Calu3 (cell line): ENCODE measurements around the gene SLC12A8. TPM values are rescaled to one million over a fixed set of nuclear protein-coding genes. Genes with fewer than 3 reads are reported as not detected.

Experiments
- BruUV-seq: library from RNA; stranded (reverse); fragments of 400-500 nt; replicated peaks from 2 replicates; lab custom pipeline; 2021; lab: Mats Ljungman, UMichigan
- CTCF ChIA-PET: fragments of 300-600 bp; sonication (Branson Sonifier 250); formaldehyde crosslinking; loops from one replicate; lab custom pipeline; 2022; ENCODE audit warnings: antibody characterized with exemption; lab: Charles Lee
- DNase-seq: peaks from one replicate; pipeline ENCODE4 v3.0.0; 2022
- H3K27ac Mint-ChIP-seq: one replicate; pipeline ENCODE4 v1.8.0; 2022; ENCODE audit warnings: mixed read lengths; ENCODE audit not compliant: unreplicated experiment
- H3K27me3 Mint-ChIP-seq: one replicate; pipeline ENCODE4 v1.8.0; 2022; ENCODE audit warnings: mixed read lengths; ENCODE audit not compliant: unreplicated experiment
- H3K36me3 Mint-ChIP-seq: one replicate; pipeline ENCODE4 v1.8.0; 2022; ENCODE audit warnings: mild to moderate bottlenecking, moderate library complexity, mixed read lengths; ENCODE audit not compliant: insufficient read depth, unreplicated experiment
- H3K4me1 Mint-ChIP-seq: one replicate; pipeline ENCODE4 v1.8.0; 2022; ENCODE audit warnings: mild to moderate bottlenecking, low read depth, mixed read lengths; ENCODE audit not compliant: unreplicated experiment
- H3K4me3 Mint-ChIP-seq: one replicate; pipeline ENCODE4 v1.8.0; 2022; ENCODE audit warnings: mild to moderate bottlenecking, low read depth, moderate library complexity, mixed read lengths; ENCODE audit not compliant: unreplicated experiment
- H3K9me3 Mint-ChIP-seq: one replicate; pipeline ENCODE4 v1.8.0; 2022; ENCODE audit warnings: low read depth, mixed read lengths; ENCODE audit not compliant: unreplicated experiment
- CTCF ChIP-seq: fragments of 200-600 bp; IDR thresholded peaks from one replicate; pipeline ENCODE4 v1.8.0; 2022; ENCODE audit warnings: antibody characterized with exemption; ENCODE audit not compliant: unreplicated experiment
- intact Hi-C: fragments of 100-400 bp; cut with micrococcal nuclease; formaldehyde crosslinking; loops from one replicate; pipeline ENCODE4 v1.10.0; 2022; ENCODE audit not compliant: unreplicated experiment
- total RNA-seq: library from RNA; stranded (reverse); gene quantifications from 2 replicates; pipeline ENCODE4 v1.2.3, GENCODE V29; 2022

Gene SLC12A8
- total RNA-seq, 1 experiment from 2014 or later: 16.8 TPM

GRCh38 chr3:125051715-125052581, 160.6 kb downstream of the SLC12A8 start:
- intact Hi-C loops: loop anchor here (10.0 kb wide), 1 partner anchor 127 kb away; no protein-coding TSS in a partner anchor
- H3K36me3 Mint-ChIP-seq: peaks cover 6% of the 10 kb centered on the region
- no TSS peak for BruUV-seq
- no peak for TF ChIP-seq CTCF
- peaks cover 89% of the 10 kb centered on the region for H3K27me3 Mint-ChIP-seq
- CTCF ChIA-PET: interaction anchor here (0.6 kb wide), 1 partner anchor 213 kb away, joined by 4 read pairs; no protein-coding TSS in a partner anchor
- H3K27ac Mint-ChIP-seq: no peak overlapping the region
- DNase-seq: no peak
- peaks cover 10% of the 10 kb centered on the region for H3K4me1 Mint-ChIP-seq
- no peak overlapping the region for H3K4me3 Mint-ChIP-seq
- H3K9me3 Mint-ChIP-seq: no peaks in the 10 kb centered on the region

GRCh38 chr3:125051205-125051604, 161.3 kb downstream of the SLC12A8 start:
- peaks cover 10% of the 10 kb centered on the region for H3K4me1 Mint-ChIP-seq
- no peak overlapping the region for H3K4me3 Mint-ChIP-seq
- no peak for DNase-seq
- no peaks in the 10 kb centered on the region for H3K9me3 Mint-ChIP-seq
- no peak for TF ChIP-seq CTCF
- intact Hi-C loops: loop anchor here (10.0 kb wide), 1 partner anchor 126 kb away; no protein-coding TSS in a partner anchor
- CTCF ChIA-PET: no interaction called here
- H3K36me3 Mint-ChIP-seq: peaks cover 6% of the 10 kb centered on the region
- no peak overlapping the region for H3K27ac Mint-ChIP-seq
- H3K27me3 Mint-ChIP-seq: peaks cover 84% of the 10 kb centered on the region
- BruUV-seq: no TSS peak

- Mint-ChIP-seq H3K36me3 (peaks cover 6% of the 10 kb centered on the region), H3K9me3 (no peaks in the 10 kb centered on the region), H3K4me3 (no peak overlapping the region), H3K27me3 (peaks cover 84% of the 10 kb centered on the region), H3K4me1 (peaks cover 10% of the 10 kb centered on the region), H3K27ac (no peak overlapping the region)
- no peak for TF ChIP-seq CTCF
- intact Hi-C loops: loop anchor here (10.0 kb wide), 1 partner anchor 126 kb away; no protein-coding TSS in a partner anchor
- no peak for DNase-seq
- CTCF ChIA-PET: no interaction called here
- BruUV-seq: no TSS peak
Measured at GRCh38 chr3:125050488-125051090, 162.0 kb downstream of the SLC12A8 start.

GRCh38 chr3:125048282-125048681, 164.3 kb downstream of the SLC12A8 start:
- BruUV-seq: no TSS peak
- no peak for TF ChIP-seq CTCF
- CTCF ChIA-PET: no interaction called here
- H3K9me3 Mint-ChIP-seq: no peaks in the 10 kb centered on the region
- H3K4me1 Mint-ChIP-seq: no peaks in the 10 kb centered on the region
- H3K27me3 Mint-ChIP-seq: peaks cover 62% of the 10 kb centered on the region
- no peak overlapping the region for H3K4me3 Mint-ChIP-seq
- DNase-seq: no peak
- no peaks in the 10 kb centered on the region for H3K36me3 Mint-ChIP-seq
- H3K27ac Mint-ChIP-seq: no peak overlapping the region
- intact Hi-C loops: no loop called here
